IMR-90 (cell line): ENCODE measurements around the gene DCUN1D3. TPM values are rescaled to one million over a fixed set of nuclear protein-coding genes. Genes with fewer than 3 reads are reported as not detected.

ENCODE experiments used
- ATAC-seq: fragments of 200-7000 bp; cut with Tn5 transposase; 2 replicates; pipeline ENCODE4 v1.9.1; 2020; ENCODE audit warnings: low read depth, mild to moderate bottlenecking, moderate library complexity
- BruUV-seq: library from RNA; stranded (reverse); fragments of 400-500 nt; replicated peaks from 2 replicates; lab custom pipeline; 2021; lab: Mats Ljungman, UMichigan
- CTCF ChIA-PET: fragments of 300-600 bp; formaldehyde crosslinking; extraction: SDS; loops from one replicate; lab custom pipeline; 2021; ENCODE audit warnings: antibody characterized with exemption; lab: Yijun Ruan, JAX
- POLR2A ChIA-PET: fragments of 300-600 bp; sonication (Branson Sonifier 250); formaldehyde crosslinking; loops from one replicate; lab custom pipeline; 2022; ENCODE audit warnings: antibody characterized with exemption; ENCODE audit not compliant: unreplicated experiment; lab: Charles Lee
- DNase-seq: peaks from one replicate; pipeline ENCODE4 v3.0.0; 2013
- H2AFZ ChIP-seq: replicated peaks from 2 replicates; pipeline ENCODE3; 2013; ENCODE audit warnings: low read length, mild to moderate bottlenecking; ENCODE audit not compliant: poor library complexity
- H2AK5ac ChIP-seq: 2 replicates; pipeline ENCODE4 v1.6.1; 2013; ENCODE audit warnings: low read depth, low read length, inconsistent platforms
- H2AK9ac ChIP-seq: replicated peaks from 2 replicates; pipeline ENCODE3; 2013; ENCODE audit warnings: mild to moderate bottlenecking, low read depth, low read length, moderate library complexity; ENCODE audit not compliant: poor library complexity
- H2BK120ac ChIP-seq: 2 replicates; pipeline ENCODE4 v1.6.1; 2013; ENCODE audit warnings: low read depth, low read length, inconsistent platforms
- H2BK15ac ChIP-seq: 3 replicates; pipeline ENCODE4 v1.6.1; 2013; ENCODE audit warnings: low read depth, low read length, inconsistent platforms
- H2BK20ac ChIP-seq: 2 replicates; pipeline ENCODE4 v1.6.1; 2013; ENCODE audit warnings: low read depth, mild to moderate bottlenecking, inconsistent platforms, low read length, moderate library complexity
- H2BK5ac ChIP-seq: 2 replicates; pipeline ENCODE4 v1.6.1; 2013; ENCODE audit warnings: mild to moderate bottlenecking, low read depth, low read length, inconsistent platforms; ENCODE audit not compliant: poor library complexity, severe bottlenecking
- H3K14ac ChIP-seq: replicated peaks from 2 replicates; pipeline ENCODE4 v1.6.1; 2013; ENCODE audit warnings: low read depth, low read length, inconsistent platforms
- H3K18ac ChIP-seq: 2 replicates; pipeline ENCODE4 v1.6.1; 2013; ENCODE audit warnings: low read depth, low read length, control low read depth
- H3K23ac ChIP-seq: 2 replicates; pipeline ENCODE4 v1.6.1; 2013; ENCODE audit warnings: low read depth, low read length, inconsistent platforms
- H3K27ac ChIP-seq: 2 replicates; pipeline ENCODE4 v1.5.1; 2013; ENCODE audit warnings: mild to moderate bottlenecking, control low read depth, low read length; ENCODE audit not compliant: insufficient read depth
- H3K27me3 ChIP-seq: 2 replicates; pipeline ENCODE4 v1.6.1; 2013; ENCODE audit warnings: low read length; ENCODE audit not compliant: control insufficient read depth, insufficient read depth
- H3K36me3 ChIP-seq: 2 replicates; pipeline ENCODE4 v1.6.1; 2013; ENCODE audit warnings: low read length, mixed read lengths; ENCODE audit not compliant: control insufficient read depth, insufficient read depth
- H3K4ac ChIP-seq: 2 replicates; pipeline ENCODE4 v1.6.1; 2013; ENCODE audit warnings: low read depth, low read length, inconsistent platforms
- H3K4me1 ChIP-seq: 2 replicates; pipeline ENCODE4 v1.6.1; 2013; ENCODE audit warnings: low read length, mixed read lengths; ENCODE audit not compliant: control insufficient read depth, insufficient read depth
- H3K4me2 ChIP-seq: 2 replicates; pipeline ENCODE4 v1.6.1; 2013; ENCODE audit warnings: low read depth, mild to moderate bottlenecking, control low read depth, low read length, moderate library complexity
- H3K4me3 ChIP-seq: 2 replicates; pipeline ENCODE4 v1.5.1; 2013; ENCODE audit warnings: low read depth, mild to moderate bottlenecking, control low read depth, low read length, moderate library complexity; ENCODE audit not compliant: insufficient read depth
- H3K56ac ChIP-seq: 2 replicates; pipeline ENCODE4 v1.6.1; 2013; ENCODE audit warnings: low read length, inconsistent platforms; ENCODE audit not compliant: insufficient read depth; ENCODE audit errors: extremely low read depth
- H3K79me1 ChIP-seq, 2 experiments: 2 replicates each; pipeline ENCODE4 v1.6.1; 2013; ENCODE audit warnings: low read length in 2 of 2, inconsistent platforms in 1 of 2, low read depth in 1 of 2
- H3K9ac ChIP-seq: 2 replicates; pipeline ENCODE4 v1.6.1; 2013; ENCODE audit warnings: low read depth, low read length, control low read depth
- H3K9me1 ChIP-seq: 2 replicates; pipeline ENCODE4 v1.6.1; 2013; ENCODE audit warnings: low read length, inconsistent platforms; ENCODE audit not compliant: insufficient read depth
- H3K9me3 ChIP-seq: 2 replicates; pipeline ENCODE4 v1.6.1; 2013; ENCODE audit warnings: low read length; ENCODE audit not compliant: control insufficient read depth, insufficient read depth
- H4K20me1 ChIP-seq: 2 replicates; pipeline ENCODE4 v1.6.1; 2013; ENCODE audit warnings: low read length, inconsistent platforms; ENCODE audit not compliant: insufficient read depth
- H4K5ac ChIP-seq: 2 replicates; pipeline ENCODE4 v1.6.1; 2013; ENCODE audit warnings: mild to moderate bottlenecking, low read depth, low read length, control low read depth
- H4K8ac ChIP-seq, 2 experiments: 2 replicates each; pipeline ENCODE4 v1.6.1; 2013; ENCODE audit warnings: low read depth in 2 of 2, low read length in 2 of 2, control low read depth in 1 of 2, inconsistent platforms in 1 of 2
- H4K91ac ChIP-seq: 2 replicates; pipeline ENCODE4 v1.6.1; 2013; ENCODE audit warnings: low read depth, low read length, inconsistent platforms; ENCODE audit not compliant: insufficient read depth
- CEBPB ChIP-seq: IDR thresholded peaks from 2 replicates; pipeline ENCODE4 v1.6.1; 2012; ENCODE audit warnings: low read depth, low read length, improper control_type of control experiment
- CHD1 ChIP-seq: IDR thresholded peaks from 2 replicates; pipeline ENCODE4 v1.6.1; 2012; ENCODE audit warnings: low read depth, low read length, improper control_type of control experiment
- FOS ChIP-seq: fragments of 150-350 bp; IDR thresholded peaks from 2 replicates; pipeline ENCODE4 v1.6.1; 2016; ENCODE audit warnings: low read depth, low read length
- MXI1 ChIP-seq: IDR thresholded peaks from 2 replicates; pipeline ENCODE4 v1.6.1; 2012; ENCODE audit warnings: low read depth, mild to moderate bottlenecking, low read length, moderate library complexity, borderline replicate concordance
- NFE2L2 ChIP-seq: fragments of 150-350 bp; IDR thresholded peaks from 2 replicates; pipeline ENCODE4 v1.6.1; 2016; ENCODE audit warnings: low read depth, mild to moderate bottlenecking, low read length
- RCOR1 ChIP-seq: IDR thresholded peaks from 2 replicates; pipeline ENCODE4 v1.6.1; 2012; ENCODE audit warnings: mild to moderate bottlenecking, low read length, improper control_type of control experiment; ENCODE audit not compliant: insufficient replicate concordance
- SMC3 ChIP-seq: fragments of 150-350 bp; IDR thresholded peaks from 2 replicates; pipeline ENCODE4 v1.6.1; 2016; ENCODE audit warnings: low read depth, mild to moderate bottlenecking, antibody characterized with exemption, low read length, moderate library complexity
- WGBS, 2 experiments: methylation state at CpG; one replicate each; pipeline versions ENCODE4 v1.1.5 to v1.1.7; 2013; ENCODE audit warnings: missing lambda C conversion rate in 2 of 2; ENCODE audit not compliant: insufficient read length in 1 of 2; ENCODE audit errors: extremely low coverage in 2 of 2; 5-methylcytosine and 5-hydroxymethylcytosine counted together
- dilution Hi-C: fragments of 300-500 bp; cut with HindIII; formaldehyde crosslinking; loops from one replicate; pipeline ENCODE4 v1.14.3; 2018; ENCODE audit warnings: low sequenced_read_pairs; ENCODE audit not compliant: unreplicated experiment
- in situ Hi-C: fragments of 300-500 bp; cut with MboI; formaldehyde crosslinking; loops from 3 replicates; pipeline ENCODE4 v1.14.3; 2019; ENCODE audit warnings: low sequenced_read_pairs, inconsistent platforms, mixed read lengths
- intact Hi-C: fragments of 100-400 bp; cut with micrococcal nuclease; formaldehyde crosslinking; loops from 2 replicates; pipeline ENCODE4 v1.10.0; 2022
- polyA plus RNA-seq, 3 experiments: library from polyadenylated mRNA; depleted of rRNA; stranded (reverse); fragments of >200 nt; gene quantifications; 2 replicates each; pipeline ENCODE4 v1.2.3, GENCODE V29; 2012; ENCODE audit warnings: low replicate concordance in 1 of 3
- total RNA-seq: library from RNA; depleted of rRNA; stranded (reverse); fragments of >200 nt; gene quantifications from 2 replicates; pipeline ENCODE4 v1.2.3, GENCODE V29; 2012
- TF ChIP-seq, protein P1 (sequence below): conservative IDR thresholded peaks from 2 replicates; pipeline ENCODE4 v1.5.1; 2012; ENCODE audit warnings: mild to moderate bottlenecking, low read depth, low read length, improper control_type of control experiment
- TF ChIP-seq, protein P2 (sequence below): fragments of 150-350 bp; IDR thresholded peaks from 2 replicates; pipeline ENCODE4 v1.6.1; 2017; ENCODE audit warnings: mild to moderate bottlenecking, antibody characterized with exemption, low read length, low read depth

The DCUN1D3 gene
- total and polyA plus RNA-seq, 2 of the 4 experiments (the other 2 are of a cell fraction) = 8.1 to 42.3 TPM

DNA sequence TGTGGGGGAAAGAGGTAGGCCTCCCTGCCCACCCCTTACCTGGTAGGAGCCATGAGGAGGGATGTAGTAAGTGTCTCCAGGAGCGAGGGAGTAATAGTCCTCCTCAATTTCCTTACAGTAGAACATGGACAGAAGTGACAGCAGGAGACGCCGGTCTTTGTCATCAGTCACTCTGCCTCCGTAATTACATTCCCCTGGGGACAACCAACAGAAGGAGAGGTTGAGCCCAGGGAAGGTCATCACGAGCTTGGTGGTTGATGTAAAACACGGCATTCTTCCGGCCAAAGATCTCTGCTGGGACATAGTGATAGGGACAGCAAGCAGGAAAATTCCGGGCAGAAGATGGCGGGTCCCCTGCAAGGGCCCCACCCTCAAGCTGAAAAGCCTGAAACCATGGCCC is 48.3 kb upstream of the DCUN1D3 start:
- Histone ChIP-seq H4K20me1 (no peaks in the 10 kb centered on the region), H2BK120ac (no peak overlapping the region), H4K8ac (no peak overlapping the region), H3K9me1 (no peaks in the 10 kb centered on the region), H3K36me3 (no peaks in the 10 kb centered on the region), H3K4me3 (no peak overlapping the region), H2AK5ac (no peak overlapping the region), H2AK9ac (no peak overlapping the region), H3K4ac (no peak overlapping the region), H2BK20ac (no peak overlapping the region), H3K79me1 (no peaks in the 10 kb centered on the region), H3K18ac (no peak overlapping the region), H3K14ac (no peak overlapping the region), H4K91ac (no peak overlapping the region), H4K5ac (no peak overlapping the region), H3K4me2 (no peak overlapping the region), H3K9ac (no peak overlapping the region), H3K27me3 (no peaks in the 10 kb centered on the region; the same call in 1 of the 2 replicates), H3K4me1 (no peaks in the 10 kb centered on the region), H2BK5ac (no peak overlapping the region), H3K23ac (no peak overlapping the region), H3K9me3 (no peaks in the 10 kb centered on the region), H2AFZ (no peak overlapping the region), H2BK15ac (no peak overlapping the region), H3K56ac (no peak overlapping the region), H3K27ac (no peak overlapping the region)
- TF ChIP-seq MXI1 = no peak
- no peak for TF ChIP-seq NFE2L2
- no peak for TF ChIP-seq CHD1
- TF ChIP-seq, protein P1, sequence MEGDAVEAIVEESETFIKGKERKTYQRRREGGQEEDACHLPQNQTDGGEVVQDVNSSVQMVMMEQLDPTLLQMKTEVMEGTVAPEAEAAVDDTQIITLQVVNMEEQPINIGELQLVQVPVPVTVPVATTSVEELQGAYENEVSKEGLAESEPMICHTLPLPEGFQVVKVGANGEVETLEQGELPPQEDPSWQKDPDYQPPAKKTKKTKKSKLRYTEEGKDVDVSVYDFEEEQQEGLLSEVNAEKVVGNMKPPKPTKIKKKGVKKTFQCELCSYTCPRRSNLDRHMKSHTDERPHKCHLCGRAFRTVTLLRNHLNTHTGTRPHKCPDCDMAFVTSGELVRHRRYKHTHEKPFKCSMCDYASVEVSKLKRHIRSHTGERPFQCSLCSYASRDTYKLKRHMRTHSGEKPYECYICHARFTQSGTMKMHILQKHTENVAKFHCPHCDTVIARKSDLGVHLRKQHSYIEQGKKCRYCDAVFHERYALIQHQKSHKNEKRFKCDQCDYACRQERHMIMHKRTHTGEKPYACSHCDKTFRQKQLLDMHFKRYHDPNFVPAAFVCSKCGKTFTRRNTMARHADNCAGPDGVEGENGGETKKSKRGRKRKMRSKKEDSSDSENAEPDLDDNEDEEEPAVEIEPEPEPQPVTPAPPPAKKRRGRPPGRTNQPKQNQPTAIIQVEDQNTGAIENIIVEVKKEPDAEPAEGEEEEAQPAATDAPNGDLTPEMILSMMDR = no peak
- TF ChIP-seq SMC3 = no peak
- no peak for TF ChIP-seq RCOR1
- no peak for TF ChIP-seq FOS
- TF ChIP-seq CEBPB = no peak
- TF ChIP-seq, protein P2, sequence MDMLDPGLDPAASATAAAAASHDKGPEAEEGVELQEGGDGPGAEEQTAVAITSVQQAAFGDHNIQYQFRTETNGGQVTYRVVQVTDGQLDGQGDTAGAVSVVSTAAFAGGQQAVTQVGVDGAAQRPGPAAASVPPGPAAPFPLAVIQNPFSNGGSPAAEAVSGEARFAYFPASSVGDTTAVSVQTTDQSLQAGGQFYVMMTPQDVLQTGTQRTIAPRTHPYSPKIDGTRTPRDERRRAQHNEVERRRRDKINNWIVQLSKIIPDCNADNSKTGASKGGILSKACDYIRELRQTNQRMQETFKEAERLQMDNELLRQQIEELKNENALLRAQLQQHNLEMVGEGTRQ = no peak
- DNase-seq (no peak), ATAC-seq (no peak)
- ChIA-PET CTCF (interaction anchor here (0.6 kb wide), 1 partner anchor 45 kb away, joined by 6 read pairs; no protein-coding TSS in a partner anchor), POLR2A (no interaction called here)
- in situ Hi-C loops (no loop called here), dilution Hi-C loops (no loop called here), intact Hi-C loops (loop anchor here (5.0 kb wide), 1 partner anchor 96 kb away; no protein-coding TSS in a partner anchor)
- no TSS peak for BruUV-seq
- WGBS, 2 experiments = no CpG with 5 or more reads among the region's 9 CpGs
